Measurements from ENCODE around the gene ZNF92. TPM values are rescaled to one million over a fixed set of nuclear protein-coding genes. Genes with fewer than 3 reads are reported as not detected.
"Not testable (repeated sequence)": the region's sequence is repeated elsewhere in the genome, so short reads cannot be mapped to it uniquely, and the experiment has no call there.

The ZNF92 gene
- total RNA-seq, 1 donor from 2014 or later, result 24.6 TPM

DNA sequence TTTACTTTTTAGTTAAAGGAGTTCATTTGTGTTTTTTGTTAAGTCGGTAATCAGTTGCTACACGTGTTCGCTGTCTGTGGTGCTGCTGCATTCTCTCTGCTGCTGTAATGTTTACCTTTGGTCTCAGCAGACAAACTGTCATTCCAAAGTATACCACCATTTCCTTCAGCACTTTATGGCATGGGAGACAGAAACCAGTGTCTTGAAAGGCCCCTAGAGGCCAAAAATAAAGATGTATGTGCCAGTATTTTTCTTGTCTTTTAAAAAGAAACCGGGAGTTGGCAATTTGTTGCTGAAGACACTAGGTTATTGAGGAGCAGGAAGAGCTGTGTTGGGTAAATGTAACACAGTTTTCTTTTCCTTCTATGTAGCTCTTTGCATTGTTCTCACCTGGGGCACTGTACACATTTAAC is 24.1 kb downstream of the ZNF92 start:
- no peak overlapping the region for H3K4me3 Mint-ChIP-seq (ENCODE audit: unreplicated experiment)
- DNase-seq, result no peak

GRCh38 chr7:65398671-65399070 is 25.0 kb downstream of the ZNF92 start:
- not testable (repeated sequence) for H3K4me1 Mint-ChIP-seq (ENCODE audit: low read depth, unreplicated experiment); DNase-seq; H3K9me3 Mint-ChIP-seq (ENCODE audit: unreplicated experiment); H3K27me3 Mint-ChIP-seq (ENCODE audit: unreplicated experiment); H3K4me3 Mint-ChIP-seq (ENCODE audit: unreplicated experiment); H3K27ac Mint-ChIP-seq (ENCODE audit: unreplicated experiment)
- peaks cover 26% of the 10 kb centered on the region for H3K36me3 Mint-ChIP-seq (ENCODE audit: unreplicated experiment)

More for the DNA sequence above, 24.1 kb downstream of the ZNF92 start:
- Mint-ChIP-seq H3K9me3 (ENCODE audit: unreplicated experiment) (no peaks in the 10 kb centered on the region), H3K36me3 (ENCODE audit: unreplicated experiment) (peaks cover 26% of the 10 kb centered on the region), H3K4me1 (ENCODE audit: low read depth, unreplicated experiment) (no peaks in the 10 kb centered on the region), H3K27ac (ENCODE audit: unreplicated experiment) (no peak overlapping the region), H3K27me3 (ENCODE audit: unreplicated experiment) (no peaks in the 10 kb centered on the region)
- TF ChIP-seq CTCF (IDR thresholded peaks at IDR 0.05; ENCODE audit: partially characterized antibody, unreplicated experiment), result no peak

DNA sequence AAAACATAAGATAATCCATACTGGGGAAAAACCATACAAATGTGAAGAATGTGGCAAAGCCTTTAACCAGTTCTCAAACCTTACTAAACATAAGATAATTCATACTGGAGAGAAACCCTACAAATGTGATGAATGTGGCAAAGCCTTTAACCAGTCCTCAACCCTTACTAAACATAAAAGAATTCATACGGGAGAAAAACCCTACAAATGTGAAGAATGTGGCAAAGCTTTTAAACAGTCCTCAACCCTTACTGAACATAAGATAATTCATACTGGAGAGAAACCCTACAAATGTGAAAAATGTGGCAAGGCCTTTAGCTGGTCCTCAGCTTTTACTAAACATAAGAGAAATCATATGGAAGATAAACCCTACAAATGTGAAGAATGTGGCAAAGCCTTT is 25.4 kb downstream of the ZNF92 start:
- H3K27me3 Mint-ChIP-seq (ENCODE audit: unreplicated experiment); H3K9me3 Mint-ChIP-seq (ENCODE audit: unreplicated experiment); H3K27ac Mint-ChIP-seq (ENCODE audit: unreplicated experiment): not testable (repeated sequence)

DNA sequence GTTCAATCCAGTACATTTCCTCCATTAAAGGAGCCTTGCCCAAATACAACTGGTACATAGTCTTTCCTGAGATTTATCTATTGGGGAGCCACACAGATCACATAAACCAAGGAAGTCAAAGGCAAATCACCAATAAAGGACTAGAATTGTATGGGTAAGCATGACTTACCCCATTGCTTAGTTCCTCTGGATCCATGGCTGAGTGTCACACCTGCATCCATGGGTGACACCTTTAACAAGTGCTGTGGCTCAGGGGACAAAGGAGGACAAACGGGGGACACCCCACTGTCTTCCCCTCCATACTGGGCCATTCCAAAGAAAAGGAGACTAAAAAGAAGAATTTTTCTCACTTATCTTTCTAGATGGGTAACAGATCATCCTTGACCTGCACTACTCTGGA is 30.4 kb downstream of the ZNF92 start:
- no peak overlapping the region for H3K4me3 Mint-ChIP-seq (ENCODE audit: unreplicated experiment)
- H3K27me3 Mint-ChIP-seq (ENCODE audit: unreplicated experiment), result peaks cover 3% of the 10 kb centered on the region
- peaks cover 9% of the 10 kb centered on the region for H3K9me3 Mint-ChIP-seq (ENCODE audit: unreplicated experiment)
- DNase-seq, result no peak
- H3K27ac Mint-ChIP-seq (ENCODE audit: unreplicated experiment), result no peak overlapping the region
- H3K4me1 Mint-ChIP-seq (ENCODE audit: low read depth, unreplicated experiment), result no peaks in the 10 kb centered on the region
- TF ChIP-seq CTCF (IDR thresholded peaks at IDR 0.05; ENCODE audit: partially characterized antibody, unreplicated experiment), result no peak
- H3K36me3 Mint-ChIP-seq (ENCODE audit: unreplicated experiment), result peaks cover 38% of the 10 kb centered on the region

More for the DNA sequence above, 25.4 kb downstream of the ZNF92 start:
- peaks cover 31% of the 10 kb centered on the region for H3K36me3 Mint-ChIP-seq (ENCODE audit: unreplicated experiment)
- H3K4me3 Mint-ChIP-seq (ENCODE audit: unreplicated experiment); H3K4me1 Mint-ChIP-seq (ENCODE audit: low read depth, unreplicated experiment); DNase-seq: not testable (repeated sequence)

GRCh38 chr7:65406706-65407105 is 33.1 kb downstream of the ZNF92 start:
- not testable (repeated sequence) for H3K27ac Mint-ChIP-seq (ENCODE audit: unreplicated experiment); H3K27me3 Mint-ChIP-seq (ENCODE audit: unreplicated experiment); H3K4me1 Mint-ChIP-seq (ENCODE audit: low read depth, unreplicated experiment); H3K4me3 Mint-ChIP-seq (ENCODE audit: unreplicated experiment); DNase-seq
- Mint-ChIP-seq H3K36me3 (ENCODE audit: unreplicated experiment) (peaks cover 21% of the 10 kb centered on the region), H3K9me3 (ENCODE audit: unreplicated experiment) (peaks cover 11% of the 10 kb centered on the region)

DNA sequence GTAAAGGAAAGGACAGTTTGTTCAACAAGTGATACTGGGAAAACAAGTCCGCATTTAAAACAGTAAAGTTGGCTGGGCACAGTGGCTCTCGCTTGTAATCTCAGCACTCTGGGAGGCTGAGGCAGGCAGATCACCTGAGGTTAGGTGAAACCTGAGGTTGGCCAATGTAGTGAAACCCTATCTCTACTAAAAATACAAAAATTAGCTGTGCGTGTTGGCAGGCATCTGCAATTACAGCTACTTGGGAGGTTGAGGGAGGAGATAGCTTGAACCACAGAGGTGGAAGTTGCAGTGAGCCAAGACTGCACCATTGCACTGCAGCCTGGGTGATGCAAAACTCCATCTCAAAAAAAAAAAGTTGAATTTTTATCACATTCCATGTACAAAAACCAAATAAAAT is 35.7 kb downstream of the ZNF92 start:
- no peak for TF ChIP-seq CTCF (IDR thresholded peaks at IDR 0.05; ENCODE audit: partially characterized antibody, unreplicated experiment)
- no peaks in the 10 kb centered on the region for H3K27me3 Mint-ChIP-seq (ENCODE audit: unreplicated experiment)

DNA sequence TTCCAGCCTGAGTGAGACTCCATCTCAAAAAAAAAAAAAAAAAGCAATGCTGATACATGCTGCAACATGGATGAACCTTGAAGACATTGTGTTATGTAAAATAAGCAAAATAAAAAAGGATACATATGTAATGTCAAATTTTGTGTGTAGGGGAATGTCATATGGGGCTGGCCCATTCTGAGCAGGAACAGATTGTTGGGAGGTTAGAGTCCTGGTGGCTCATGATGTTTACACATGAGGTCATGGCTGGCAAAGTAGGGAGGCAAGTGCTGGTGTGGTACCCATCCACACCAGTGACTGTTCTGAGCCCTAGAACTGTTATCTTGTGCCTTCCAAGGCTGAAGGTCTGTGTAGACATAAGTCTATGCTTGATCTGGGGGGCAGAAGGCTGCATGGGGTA is 37.6 kb downstream of the ZNF92 start:
- H3K27ac Mint-ChIP-seq (ENCODE audit: unreplicated experiment), result no peak overlapping the region
- peaks cover 10% of the 10 kb centered on the region for H3K36me3 Mint-ChIP-seq (ENCODE audit: unreplicated experiment)
- peaks cover 7% of the 10 kb centered on the region for H3K9me3 Mint-ChIP-seq (ENCODE audit: unreplicated experiment)
- DNase-seq, result no peak
- TF ChIP-seq CTCF (IDR thresholded peaks at IDR 0.05; ENCODE audit: partially characterized antibody, unreplicated experiment), result no peak
- no peaks in the 10 kb centered on the region for H3K27me3 Mint-ChIP-seq (ENCODE audit: unreplicated experiment)
- no peak overlapping the region for H3K4me3 Mint-ChIP-seq (ENCODE audit: unreplicated experiment)
- H3K4me1 Mint-ChIP-seq (ENCODE audit: low read depth, unreplicated experiment), result no peaks in the 10 kb centered on the region

More for the DNA sequence above, 35.7 kb downstream of the ZNF92 start:
- H3K36me3 Mint-ChIP-seq (ENCODE audit: unreplicated experiment), result peaks cover 15% of the 10 kb centered on the region
- DNase-seq, result no peak
- no peak overlapping the region for H3K27ac Mint-ChIP-seq (ENCODE audit: unreplicated experiment)
- H3K4me3 Mint-ChIP-seq (ENCODE audit: unreplicated experiment), result no peak overlapping the region
- H3K9me3 Mint-ChIP-seq (ENCODE audit: unreplicated experiment), result peaks cover 7% of the 10 kb centered on the region
- no peaks in the 10 kb centered on the region for H3K4me1 Mint-ChIP-seq (ENCODE audit: low read depth, unreplicated experiment)

Measured in glutamatergic neuron (in vitro differentiated cells).